D721Med (cell line): ENCODE results near the gene MNDA.

Source experiments
- DNase-seq: peaks from one replicate; pipeline ENCODE4 v3.0.0; 2011; ENCODE audit warnings: low spot score; ENCODE audit not compliant: insufficient read length
- FAIRE-seq: peaks from 2 replicates; lab custom pipeline; 2011; peaks lifted over from hg19 to GRCh38; lab: Jason Lieb, UNC
- TF ChIP-seq, protein P1 (sequence below): IDR thresholded peaks from 2 replicates; pipeline ENCODE4 v1.5.1; 2012; ENCODE audit warnings: mild to moderate bottlenecking, control low read depth; ENCODE audit not compliant: insufficient read depth; ENCODE audit errors: missing control alignments

MNDA gene

DNA sequence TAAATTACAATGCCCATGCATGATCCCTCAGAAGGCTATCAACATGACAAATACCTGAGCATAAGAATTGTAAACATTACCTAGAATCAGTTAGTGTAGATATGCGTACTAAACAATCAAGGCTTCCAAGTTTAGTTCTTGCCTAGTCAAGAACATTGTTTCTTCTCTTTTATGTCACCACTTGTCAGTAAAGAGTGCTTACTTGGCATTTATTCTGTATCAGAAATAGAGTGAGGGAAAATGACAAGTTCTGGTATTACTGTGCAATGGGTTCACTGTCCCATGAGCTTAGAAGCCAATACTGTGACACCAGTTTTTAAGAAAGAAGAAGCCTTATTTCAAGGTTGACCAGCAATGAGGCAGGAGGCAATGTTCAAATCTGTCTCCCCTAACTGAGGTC is 27.5 kb upstream of the MNDA start:
- TF ChIP-seq, protein P1, sequence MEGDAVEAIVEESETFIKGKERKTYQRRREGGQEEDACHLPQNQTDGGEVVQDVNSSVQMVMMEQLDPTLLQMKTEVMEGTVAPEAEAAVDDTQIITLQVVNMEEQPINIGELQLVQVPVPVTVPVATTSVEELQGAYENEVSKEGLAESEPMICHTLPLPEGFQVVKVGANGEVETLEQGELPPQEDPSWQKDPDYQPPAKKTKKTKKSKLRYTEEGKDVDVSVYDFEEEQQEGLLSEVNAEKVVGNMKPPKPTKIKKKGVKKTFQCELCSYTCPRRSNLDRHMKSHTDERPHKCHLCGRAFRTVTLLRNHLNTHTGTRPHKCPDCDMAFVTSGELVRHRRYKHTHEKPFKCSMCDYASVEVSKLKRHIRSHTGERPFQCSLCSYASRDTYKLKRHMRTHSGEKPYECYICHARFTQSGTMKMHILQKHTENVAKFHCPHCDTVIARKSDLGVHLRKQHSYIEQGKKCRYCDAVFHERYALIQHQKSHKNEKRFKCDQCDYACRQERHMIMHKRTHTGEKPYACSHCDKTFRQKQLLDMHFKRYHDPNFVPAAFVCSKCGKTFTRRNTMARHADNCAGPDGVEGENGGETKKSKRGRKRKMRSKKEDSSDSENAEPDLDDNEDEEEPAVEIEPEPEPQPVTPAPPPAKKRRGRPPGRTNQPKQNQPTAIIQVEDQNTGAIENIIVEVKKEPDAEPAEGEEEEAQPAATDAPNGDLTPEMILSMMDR, result no peak
- FAIRE-seq (no peak), DNase-seq (no peak)

DNA sequence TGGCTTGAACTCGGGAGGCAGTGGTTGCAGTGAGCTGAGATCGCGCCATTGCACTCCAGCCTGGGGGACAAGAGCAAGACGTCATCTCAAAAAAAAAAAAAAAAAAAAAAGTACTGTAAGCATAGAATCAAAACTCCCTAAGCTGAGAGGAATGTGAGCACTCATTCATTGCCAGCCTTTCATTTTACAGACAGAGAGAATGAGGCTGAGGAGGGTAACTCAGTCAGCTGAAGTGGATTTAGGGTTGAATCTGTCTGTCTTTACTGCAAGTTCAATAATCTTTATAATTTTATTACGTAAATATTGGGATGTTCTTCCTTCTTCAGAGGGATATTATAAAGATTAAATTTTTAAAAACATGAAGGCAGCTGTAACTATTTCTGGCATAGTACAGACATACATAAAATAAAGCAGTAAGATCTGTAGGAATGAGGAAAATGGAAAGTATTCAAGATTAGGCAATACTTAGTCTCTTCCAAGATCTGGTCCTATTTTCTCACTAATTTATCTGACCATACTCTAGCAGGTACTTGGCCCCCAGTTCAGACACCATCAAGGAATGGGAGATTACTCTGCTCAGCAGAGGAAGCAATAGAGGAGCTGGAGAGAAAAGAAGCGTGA is 24.1 kb upstream of the MNDA start:
- FAIRE-seq, result no peak
- DNase-seq, result no peak
- TF ChIP-seq, protein P1, result no peak

DNA sequence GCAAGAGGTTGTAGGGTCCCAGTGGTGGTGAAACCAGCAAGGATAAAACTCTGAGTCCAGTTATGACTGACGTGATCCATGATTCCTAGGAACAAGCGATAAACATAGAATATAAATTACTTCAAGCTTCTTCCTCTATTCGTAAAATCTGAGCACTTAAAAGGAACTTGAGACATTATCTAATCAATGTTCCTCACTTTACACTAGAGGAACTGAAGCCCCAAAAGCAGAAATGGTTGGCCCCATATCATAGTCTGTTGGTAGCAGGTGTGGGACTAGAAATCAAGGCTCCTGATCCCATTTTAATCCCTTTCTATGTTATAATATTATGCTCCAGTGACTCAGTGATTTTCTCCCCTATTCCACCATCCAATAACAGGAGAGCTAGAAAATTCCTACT is 21.9 kb upstream of the MNDA start:
- DNase-seq (no peak), FAIRE-seq (no peak)

DNA sequence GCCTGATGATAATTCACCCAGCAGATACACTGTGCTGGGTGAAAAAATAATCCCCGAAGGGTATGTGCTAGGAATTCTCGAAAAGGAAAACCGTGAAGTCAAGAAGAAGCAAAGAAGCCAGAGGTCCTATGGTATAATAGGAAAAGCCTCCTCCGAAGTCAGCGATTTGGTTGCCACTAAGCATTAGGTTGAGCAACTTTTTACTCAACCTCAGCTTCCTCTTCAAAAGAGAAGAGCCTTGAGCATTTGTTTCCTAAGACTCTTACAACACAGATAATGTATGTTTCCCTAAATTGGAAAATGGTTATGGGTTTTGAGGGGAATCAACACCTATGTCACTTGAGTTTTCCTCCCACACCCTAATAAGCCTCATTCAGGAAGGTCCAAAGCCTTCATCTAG is 21.3 kb upstream of the MNDA start:
- no peak for FAIRE-seq
- TF ChIP-seq, protein P1, result no peak
- DNase-seq, result no peak

More for the DNA sequence above, 21.9 kb upstream of the MNDA start:
- TF ChIP-seq, protein P1, result no peak

DNA sequence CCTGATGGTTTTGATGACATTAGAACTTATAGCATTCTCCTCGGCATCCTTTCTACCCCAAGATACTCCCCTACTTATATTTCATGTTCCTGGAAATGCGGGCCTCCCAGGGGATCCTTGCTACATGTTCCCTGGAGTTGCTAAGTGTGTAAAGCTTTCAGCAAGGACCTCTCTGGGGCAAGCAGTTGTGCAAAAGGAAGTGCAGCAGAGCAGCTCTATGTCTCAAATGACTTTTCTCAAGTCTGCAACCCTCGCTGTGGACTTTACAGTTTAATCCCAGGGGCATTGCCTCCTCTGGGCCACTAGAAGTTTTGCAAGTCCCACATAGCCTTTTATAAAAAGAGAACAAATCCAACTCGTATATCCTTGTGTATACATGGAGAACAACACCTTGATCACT is 20.8 kb upstream of the MNDA start:
- DNase-seq (no peak), FAIRE-seq (no peak)
- TF ChIP-seq, protein P1, result no peak

DNA sequence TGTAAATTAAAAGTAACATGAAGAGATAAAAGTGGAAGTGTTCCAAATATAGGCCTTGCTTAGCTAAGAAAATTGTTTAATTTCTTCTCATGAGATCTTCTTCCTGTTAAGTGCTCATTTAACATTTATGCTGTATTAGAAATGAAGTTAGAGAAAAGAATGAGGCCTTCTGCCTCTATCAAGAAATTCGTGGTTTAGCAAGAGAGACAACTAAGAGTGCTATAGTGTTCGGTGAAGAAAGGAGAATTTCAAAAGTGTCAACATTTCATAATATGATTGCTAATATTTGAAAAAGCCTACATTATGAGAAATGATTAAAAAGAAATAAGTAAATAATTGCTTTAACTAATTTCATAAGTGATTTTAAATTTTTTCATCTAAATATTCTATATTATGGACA is 18.8 kb upstream of the MNDA start:
- DNase-seq, result no peak
- FAIRE-seq, result no peak
- TF ChIP-seq, protein P1, result no peak

DNA sequence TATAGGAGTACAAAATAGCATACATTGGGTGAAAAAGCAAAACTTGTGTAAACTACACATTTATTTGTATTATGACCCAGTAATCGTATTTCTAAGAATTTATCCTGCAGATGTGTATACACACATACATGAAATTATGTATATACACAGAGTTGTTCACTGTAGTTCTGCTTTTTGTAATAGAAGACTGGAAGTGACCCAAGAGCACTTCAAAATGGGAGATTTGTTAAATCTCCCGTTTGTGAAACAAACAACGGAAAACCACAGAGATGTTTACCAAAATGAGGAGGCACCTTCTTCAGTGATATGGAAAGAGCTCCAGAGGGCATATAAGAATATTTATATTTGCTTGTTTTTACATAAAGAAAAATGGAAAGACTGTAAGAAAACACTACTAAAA is 18.0 kb upstream of the MNDA start:
- FAIRE-seq (no peak), DNase-seq (no peak)
- TF ChIP-seq, protein P1, result no peak
